Measurements from ENCODE around the gene VWA1.

The VWA1 gene

GRCh38 chr1:1489861-1490260, 54.4 kb downstream of the VWA1 start:
- DNase-seq, result no peak

- DNase-seq, result no peak
Measured at GRCh38 chr1:1490633-1491230, 55.2 kb downstream of the VWA1 start.

DNA sequence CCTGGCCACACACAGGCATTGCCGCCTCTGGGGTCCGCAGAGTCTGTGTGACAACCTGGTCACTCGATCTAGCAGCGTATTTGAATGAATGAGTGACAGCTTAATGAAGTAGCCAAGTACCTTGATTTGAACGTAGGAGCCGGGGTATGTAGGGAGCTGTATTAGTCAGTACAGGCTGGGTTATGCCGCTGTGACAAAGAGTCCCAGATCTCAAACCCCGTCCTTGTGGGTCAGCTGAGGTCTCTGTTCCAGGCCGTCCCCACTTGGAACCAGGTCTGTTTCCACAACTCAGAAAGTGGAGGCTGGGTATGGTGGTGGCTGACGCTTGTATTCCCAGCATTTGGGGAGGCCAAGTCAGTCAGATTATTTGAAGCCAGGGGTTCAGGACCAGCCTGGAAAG, 56.1 kb downstream of the VWA1 start:
- no peak for DNase-seq

Data from T-helper 1 cell (primary cell).